Measurements from ENCODE around the gene ZNF674. TPM values are rescaled to one million over a fixed set of nuclear protein-coding genes. Genes with fewer than 3 reads are reported as not detected.
"Not testable (repeated sequence)": the region's sequence is repeated elsewhere in the genome, so short reads cannot be mapped to it uniquely, and the experiment has no call there.

The ZNF674 gene
- total RNA-seq, 1 donor = 0.94 TPM

DNA sequence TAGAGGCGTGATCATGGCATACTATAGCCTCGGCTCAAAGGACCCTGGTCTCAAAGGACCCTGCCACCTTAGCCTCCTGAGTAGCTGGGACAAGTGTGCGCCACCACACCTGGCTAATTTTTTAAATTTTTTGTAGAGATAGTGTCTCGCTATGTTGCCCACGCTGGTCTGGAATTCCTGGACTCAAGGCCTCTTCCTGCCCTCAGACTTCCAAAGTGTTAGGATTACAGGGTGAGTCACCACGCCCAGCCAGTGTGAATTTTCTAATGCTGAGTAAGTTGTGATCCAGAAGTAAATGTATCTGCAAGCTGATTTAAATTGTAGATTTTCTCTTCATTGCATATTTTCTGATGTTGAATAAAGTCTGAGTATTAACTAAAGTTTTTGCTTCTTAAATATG lies 2.6 kb upstream of the ZNF674 start:
- no peak overlapping the region for H3K4me3 ChIP-seq (ENCODE audit: low read length)
- peaks cover 29% of the 10 kb centered on the region for H3K4me1 ChIP-seq (ENCODE audit: insufficient read depth, low read length)
- H3K27me3 ChIP-seq (ENCODE audit: insufficient read depth, low read length) = no peaks in the 10 kb centered on the region
- no peaks in the 10 kb centered on the region for H3K9me3 ChIP-seq (ENCODE audit: low read depth, low read length)

- Histone ChIP-seq H3K4me1 (ENCODE audit: insufficient read depth, low read length) (peaks cover 29% of the 10 kb centered on the region), H3K4me3 (ENCODE audit: low read length) (peak overlapping the region; percentile 79)
- not testable (repeated sequence) for H3K27me3 ChIP-seq (ENCODE audit: insufficient read depth, low read length); H3K9me3 ChIP-seq (ENCODE audit: low read depth, low read length)
Measured at GRCh38 chrX:46544527-46544926, 694 bp downstream of the ZNF674 start.

- no peak overlapping the region for H3K4me3 ChIP-seq (ENCODE audit: low read length)
- peaks cover 29% of the 10 kb centered on the region for H3K4me1 ChIP-seq (ENCODE audit: insufficient read depth, low read length)
- H3K9me3 ChIP-seq (ENCODE audit: low read depth, low read length) = no peaks in the 10 kb centered on the region
- H3K27me3 ChIP-seq (ENCODE audit: insufficient read depth, low read length) = no peaks in the 10 kb centered on the region
Measured at GRCh38 chrX:46543441-46543840, 1.8 kb downstream of the ZNF674 start.

DNA sequence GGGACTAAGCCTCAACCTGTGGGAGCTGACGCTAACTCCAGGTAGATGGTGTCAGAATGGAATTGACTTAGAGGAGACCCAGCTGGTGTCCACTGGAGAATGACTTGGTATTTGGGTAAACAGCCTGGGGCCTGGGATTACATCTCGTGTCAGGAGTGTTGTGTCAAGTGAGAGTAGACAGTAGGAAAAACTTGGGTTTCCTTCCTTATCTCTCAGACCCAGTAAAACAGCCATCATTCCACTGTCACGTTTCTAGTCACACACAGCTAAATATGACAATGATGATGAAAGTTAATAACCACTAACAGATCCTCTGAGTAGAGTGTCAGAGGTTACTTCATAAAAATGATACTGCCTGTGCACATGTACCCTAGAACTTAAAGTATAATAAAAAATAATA lies 13.8 kb downstream of the ZNF674 start:
- no peak overlapping the region for H3K4me3 ChIP-seq (ENCODE audit: low read length)
- no peaks in the 10 kb centered on the region for H3K4me1 ChIP-seq (ENCODE audit: insufficient read depth, low read length)
- H3K27me3 ChIP-seq (ENCODE audit: insufficient read depth, low read length) = no peaks in the 10 kb centered on the region
- H3K9me3 ChIP-seq (ENCODE audit: low read depth, low read length) = no peaks in the 10 kb centered on the region

- H3K4me3 ChIP-seq (ENCODE audit: low read length); H3K9me3 ChIP-seq (ENCODE audit: low read depth, low read length); H3K27me3 ChIP-seq (ENCODE audit: insufficient read depth, low read length); H3K4me1 ChIP-seq (ENCODE audit: insufficient read depth, low read length): not testable (repeated sequence)
Measured at GRCh38 chrX:46530404-46530908, 14.8 kb downstream of the ZNF674 start.

- H3K9me3 ChIP-seq (ENCODE audit: low read depth, low read length); H3K4me3 ChIP-seq (ENCODE audit: low read length); H3K27me3 ChIP-seq (ENCODE audit: insufficient read depth, low read length); H3K4me1 ChIP-seq (ENCODE audit: insufficient read depth, low read length): not testable (repeated sequence)
Measured at GRCh38 chrX:46529740-46530403, 15.3 kb downstream of the ZNF674 start.

DNA sequence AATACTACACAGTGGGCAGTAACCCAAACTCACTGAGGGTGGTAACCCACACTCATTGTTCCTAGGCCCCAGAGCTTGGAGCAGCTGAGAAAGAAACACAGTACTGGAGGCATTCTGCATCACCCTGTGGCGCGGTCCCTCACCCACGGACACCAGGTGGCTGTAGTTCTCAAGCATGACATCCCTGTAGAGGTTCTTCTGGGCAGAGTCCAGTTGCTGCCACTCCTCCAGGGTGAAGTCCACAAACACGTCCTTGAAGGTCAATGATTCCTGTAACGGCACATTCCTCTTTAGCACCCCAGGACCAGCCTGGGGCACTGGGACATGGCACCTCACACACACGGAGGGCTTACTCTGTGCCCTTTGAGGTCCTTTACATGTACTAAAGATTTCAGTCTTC lies 16.6 kb downstream of the ZNF674 start:
- not testable (repeated sequence) for H3K9me3 ChIP-seq (ENCODE audit: low read depth, low read length); H3K4me1 ChIP-seq (ENCODE audit: insufficient read depth, low read length); H3K27me3 ChIP-seq (ENCODE audit: insufficient read depth, low read length); H3K4me3 ChIP-seq (ENCODE audit: low read length)

GRCh38 chrX:46506076-46506475 lies 39.1 kb downstream of the ZNF674 start:
- Histone ChIP-seq H3K27me3 (ENCODE audit: insufficient read depth, low read length) (no peaks in the 10 kb centered on the region), H3K9me3 (ENCODE audit: low read depth, low read length) (peaks cover 14% of the 10 kb centered on the region), H3K4me3 (ENCODE audit: low read length) (no peak overlapping the region), H3K4me1 (ENCODE audit: insufficient read depth, low read length) (no peaks in the 10 kb centered on the region)

- Histone ChIP-seq H3K4me1 (ENCODE audit: insufficient read depth, low read length) (no peaks in the 10 kb centered on the region), H3K9me3 (ENCODE audit: low read depth, low read length) (peaks cover 39% of the 10 kb centered on the region), H3K4me3 (ENCODE audit: low read length) (no peak overlapping the region), H3K27me3 (ENCODE audit: insufficient read depth, low read length) (no peaks in the 10 kb centered on the region)
Measured at GRCh38 chrX:46502848-46503247, 42.4 kb downstream of the ZNF674 start.

GRCh38 chrX:46500054-46500453 lies 45.2 kb downstream of the ZNF674 start:
- Histone ChIP-seq H3K9me3 (ENCODE audit: low read depth, low read length) (peaks cover 45% of the 10 kb centered on the region), H3K27me3 (ENCODE audit: insufficient read depth, low read length) (no peaks in the 10 kb centered on the region), H3K4me3 (ENCODE audit: low read length) (no peak overlapping the region), H3K4me1 (ENCODE audit: insufficient read depth, low read length) (no peaks in the 10 kb centered on the region)

- Histone ChIP-seq H3K9me3 (ENCODE audit: low read depth, low read length) (no peaks in the 10 kb centered on the region), H3K27me3 (ENCODE audit: insufficient read depth, low read length) (no peaks in the 10 kb centered on the region), H3K4me3 (ENCODE audit: low read length) (no peak overlapping the region), H3K4me1 (ENCODE audit: insufficient read depth, low read length) (no peaks in the 10 kb centered on the region)
Measured at GRCh38 chrX:46488712-46489111, 56.5 kb downstream of the ZNF674 start.

- Histone ChIP-seq H3K9me3 (ENCODE audit: low read depth, low read length) (no peaks in the 10 kb centered on the region), H3K4me3 (ENCODE audit: low read length) (no peak overlapping the region), H3K27me3 (ENCODE audit: insufficient read depth, low read length) (no peaks in the 10 kb centered on the region), H3K4me1 (ENCODE audit: insufficient read depth, low read length) (no peaks in the 10 kb centered on the region)
Measured at GRCh38 chrX:46485897-46486296, 59.3 kb downstream of the ZNF674 start.

DNA sequence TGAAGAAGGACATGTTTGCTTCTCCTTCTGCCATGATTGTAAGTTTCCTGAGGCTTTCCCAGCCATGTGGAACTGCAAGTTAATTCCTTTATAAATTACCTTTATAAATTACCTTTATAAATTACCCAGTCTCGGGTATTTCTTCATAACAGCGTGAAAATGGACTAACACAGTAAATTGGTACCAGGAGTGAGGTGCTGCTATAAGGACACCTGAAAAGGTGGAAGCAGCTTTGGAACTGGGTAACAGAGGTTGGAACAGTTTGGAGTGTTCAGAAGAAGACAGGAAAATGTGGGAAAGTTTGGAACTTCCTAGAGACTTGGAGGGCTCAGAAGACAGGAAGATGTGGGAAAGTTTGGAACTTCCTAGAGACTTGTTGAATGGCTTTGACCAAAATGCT lies 66.6 kb downstream of the ZNF674 start:
- H3K9me3 ChIP-seq (ENCODE audit: low read depth, low read length); H3K4me3 ChIP-seq (ENCODE audit: low read length); H3K4me1 ChIP-seq (ENCODE audit: insufficient read depth, low read length); H3K27me3 ChIP-seq (ENCODE audit: insufficient read depth, low read length): not testable (repeated sequence)

- Histone ChIP-seq H3K9me3 (ENCODE audit: low read depth, low read length) (no peaks in the 10 kb centered on the region), H3K4me3 (ENCODE audit: low read length) (no peak overlapping the region), H3K4me1 (ENCODE audit: insufficient read depth, low read length) (no peaks in the 10 kb centered on the region), H3K27me3 (ENCODE audit: insufficient read depth, low read length) (no peaks in the 10 kb centered on the region)
Measured at GRCh38 chrX:46477435-46477834, 67.8 kb downstream of the ZNF674 start.

DNA sequence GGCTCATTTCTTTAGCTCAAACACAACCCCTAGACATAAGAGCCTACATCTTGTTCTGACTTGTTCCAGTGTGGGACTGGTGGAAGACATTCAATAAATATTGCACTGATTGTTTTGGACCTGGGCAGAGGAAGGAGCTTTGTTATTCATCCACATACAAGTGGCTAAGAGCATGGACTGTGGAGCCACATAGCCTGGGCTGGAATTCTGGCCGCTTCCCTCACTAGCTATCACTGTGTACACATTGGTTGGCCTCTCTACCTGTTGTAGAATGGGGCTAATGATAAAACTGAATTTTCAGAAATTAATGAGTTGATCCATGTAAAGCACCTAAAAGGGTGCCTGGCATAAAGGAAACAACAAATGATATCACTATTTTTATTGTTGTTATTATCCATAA lies 80.0 kb downstream of the ZNF674 start:
- Histone ChIP-seq H3K9me3 (ENCODE audit: low read depth, low read length) (no peaks in the 10 kb centered on the region), H3K4me3 (ENCODE audit: low read length) (no peak overlapping the region), H3K27me3 (ENCODE audit: insufficient read depth, low read length) (no peaks in the 10 kb centered on the region), H3K4me1 (ENCODE audit: insufficient read depth, low read length) (peaks cover 7% of the 10 kb centered on the region)

GRCh38 chrX:46463682-46464081 lies 81.5 kb downstream of the ZNF674 start:
- Histone ChIP-seq H3K4me3 (ENCODE audit: low read length) (no peak overlapping the region), H3K4me1 (ENCODE audit: insufficient read depth, low read length) (peaks cover 7% of the 10 kb centered on the region), H3K9me3 (ENCODE audit: low read depth, low read length) (no peaks in the 10 kb centered on the region), H3K27me3 (ENCODE audit: insufficient read depth, low read length) (no peaks in the 10 kb centered on the region)

All from mononuclear cell (primary cell).